ENCODE data around the gene SIVA1. TPM values are rescaled to one million over a fixed set of nuclear protein-coding genes. Genes with fewer than 3 reads are reported as not detected.

Gene SIVA1
- total RNA-seq, 5 donors from 2014 or later (not counting 1 experiment from before 2014, with no cell fraction given): 62.3 to 93.5 (median 79.5) TPM

DNA sequence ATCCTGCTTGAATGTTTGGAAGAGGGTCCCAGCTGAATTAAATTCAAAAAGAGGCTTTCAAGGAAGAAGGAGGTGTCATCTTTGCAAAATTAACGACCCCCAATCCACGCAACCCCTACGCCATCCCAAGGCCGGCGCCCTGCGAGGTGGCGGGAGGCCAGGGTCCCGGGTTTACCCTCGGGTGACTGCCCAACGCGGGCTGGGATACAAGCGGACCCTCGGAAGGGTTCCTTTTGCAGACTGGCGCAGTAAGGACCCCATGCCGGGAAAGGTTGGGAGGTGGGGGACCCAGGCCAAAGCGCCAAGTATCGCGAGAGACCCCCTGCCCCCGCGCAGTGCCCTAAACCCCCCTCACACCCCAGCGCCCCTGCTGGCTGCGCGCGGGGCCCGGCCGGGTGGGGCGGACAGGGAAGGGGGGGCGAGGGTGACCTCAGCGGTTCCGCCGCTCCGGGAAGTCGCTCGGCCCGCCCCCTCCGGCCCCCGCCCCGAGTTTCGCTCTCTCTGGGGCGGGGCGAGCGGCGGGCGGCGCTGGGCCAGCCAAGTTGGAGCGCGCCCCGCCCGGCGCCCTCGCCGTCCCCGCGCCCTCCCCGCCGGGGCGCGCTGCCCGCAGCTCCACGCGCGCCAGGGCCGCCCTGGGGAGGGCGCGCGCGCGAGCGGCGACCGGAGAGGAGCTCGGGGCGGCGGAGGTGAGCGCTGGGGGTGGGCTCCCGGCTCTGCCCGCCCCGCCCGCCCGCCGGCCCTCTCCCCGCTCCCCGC lies 47.2 kb downstream of the SIVA1 start:
- DNase-seq (peak; percentile 43 to 91 (median 69)), ATAC-seq (replicated peaks in 1 of 4) (peak; percentile 72 to 79 (median 77))
- CTCF ChIA-PET: no interaction called here
- Histone ChIP-seq H3K4me3 (ENCODE audit: control insufficient read depth in 1 of 2, extremely low read depth in 1 of 2, low read length in 1 of 2) (peak overlapping the region; percentile 42 to 46), H3K9me3 (no peaks in the 10 kb centered on the region), H3K4me1 (ENCODE audit: control insufficient read depth in 1 of 2, extremely low read depth in 1 of 2, insufficient read depth in 2 of 2, low read length in 2 of 2) (peaks cover 11 to 52% of the 10 kb centered on the region in 2 experiments), H3K27ac (ENCODE audit: low read length) (peak overlapping the region; percentile 91), H3K27me3 (replicated peaks in 1 of 2; ENCODE audit: control insufficient read depth in 2 of 2, extremely low read depth in 1 of 2, insufficient read depth in 2 of 2, low read length in 1 of 2) (no peaks in the 10 kb centered on the region), H3K36me3 (ENCODE audit: control insufficient read depth in 2 of 2, extremely low read depth in 1 of 2, insufficient read depth in 1 of 2, low read length in 1 of 2) (peaks cover 0 to 2% of the 10 kb centered on the region in 2 donors)
- Mint-ChIP-seq H3K27me3 (no peaks in the 10 kb centered on the region), H3K9me3 (no peaks in the 10 kb centered on the region), H3K36me3 (no peaks in the 10 kb centered on the region), H3K4me3 (peak overlapping the region; percentile 60 to 74 (median 72)), H3K4me1 (peaks cover 29 to 40% (median 35%) of the 10 kb centered on the region in 3 donors), H3K27ac (peak overlapping the region; percentile 85 to 88)
- POLR2A ChIA-PET: interaction anchor here in 1 of 2 donors (0.8 kb wide), 1 partner anchor 11 kb away, joined by 5 read pairs; no protein-coding TSS in a partner anchor
- 2% methylated on average over 68 of the region's 83 CpGs for WGBS (ENCODE audit: insufficient coverage)

DNA sequence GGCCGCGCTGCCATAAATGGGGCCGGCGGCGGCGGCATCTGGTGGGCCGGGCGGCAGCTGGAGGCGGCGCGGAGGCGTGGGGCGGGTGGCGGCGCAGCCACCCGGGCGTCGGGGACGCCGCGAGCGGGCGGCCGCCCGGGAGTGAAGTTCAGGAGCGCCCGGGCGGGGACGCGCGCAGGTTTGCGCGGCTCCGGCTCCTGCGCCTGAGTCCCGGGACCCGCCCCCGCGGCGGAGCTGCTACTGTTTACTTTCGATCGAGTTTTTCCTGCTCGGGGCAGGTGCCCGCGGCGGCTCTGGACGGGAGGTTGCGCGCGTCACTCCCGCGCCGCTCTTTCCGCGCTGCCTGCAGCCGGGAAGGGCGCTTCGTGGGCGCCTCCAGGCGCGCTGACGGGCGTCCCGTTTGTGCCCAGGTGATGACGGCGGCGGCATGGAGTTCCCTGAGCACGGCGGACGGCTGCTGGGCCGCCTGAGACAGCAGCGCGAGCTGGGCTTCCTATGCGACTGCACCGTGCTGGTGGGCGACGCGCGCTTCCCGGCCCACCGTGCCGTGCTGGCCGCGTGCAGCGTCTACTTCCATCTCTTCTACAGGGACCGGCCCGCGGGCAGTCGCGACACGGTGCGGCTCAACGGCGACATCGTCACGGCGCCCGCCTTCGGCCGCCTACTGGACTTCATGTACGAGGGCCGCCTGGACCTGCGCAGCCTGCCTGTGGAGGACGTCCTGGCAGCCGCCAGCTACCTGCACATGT lies 48.0 kb downstream of the SIVA1 start, which contains the start of gene ZBTB42:
ZBTB42 (plus strand) TSS at position 331 of the 749 bp plus-strand sequence; CDS start at position 428, 97 bp downstream.
- Histone ChIP-seq H3K4me1 (ENCODE audit: control insufficient read depth in 1 of 2, extremely low read depth in 1 of 2, insufficient read depth in 2 of 2, low read length in 2 of 2) (peaks cover 11 to 49% of the 10 kb centered on the region in 2 experiments), H3K4me3 (ENCODE audit: control insufficient read depth in 1 of 2, extremely low read depth in 1 of 2, low read length in 1 of 2) (peak within 1 kb of the TSS; percentile 67 to 75), H3K27ac (ENCODE audit: low read length) (peak within 1 kb of the TSS; percentile 91), H3K9me3 (no peaks in the 10 kb centered on the region), H3K36me3 (ENCODE audit: control insufficient read depth in 2 of 2, extremely low read depth in 1 of 2, insufficient read depth in 1 of 2, low read length in 1 of 2) (peaks cover 0 to 2% of the 10 kb centered on the region in 2 donors), H3K27me3 (replicated peaks in 1 of 2; ENCODE audit: control insufficient read depth in 2 of 2, extremely low read depth in 1 of 2, insufficient read depth in 2 of 2, low read length in 1 of 2) (no peaks in the 10 kb centered on the region)
- ChIA-PET POLR2A (interaction anchor here in 1 of 2 donors (0.8 kb wide), 1 partner anchor 10 kb away, joined by 5 read pairs; no protein-coding TSS in a partner anchor), CTCF (no interaction called here)
- DNase-seq (peak in 34 of 35 experiments; percentile 32 to 85 (median 54)), ATAC-seq (replicated peaks in 1 of 4) (peak; percentile 62 to 67 (median 65))
- Mint-ChIP-seq H3K4me1 (peaks cover 27 to 40% (median 34%) of the 10 kb centered on the region in 3 donors), H3K36me3 (no peaks in the 10 kb centered on the region), H3K4me3 (peak within 1 kb of the TSS; percentile 85 to 87 (median 87)), H3K27me3 (no peaks in the 10 kb centered on the region), H3K27ac (peak within 1 kb of the TSS; percentile 87 to 88), H3K9me3 (no peaks in the 10 kb centered on the region)
- WGBS (ENCODE audit: insufficient coverage): 1% methylated on average over 105 of the region's 105 CpGs

DNA sequence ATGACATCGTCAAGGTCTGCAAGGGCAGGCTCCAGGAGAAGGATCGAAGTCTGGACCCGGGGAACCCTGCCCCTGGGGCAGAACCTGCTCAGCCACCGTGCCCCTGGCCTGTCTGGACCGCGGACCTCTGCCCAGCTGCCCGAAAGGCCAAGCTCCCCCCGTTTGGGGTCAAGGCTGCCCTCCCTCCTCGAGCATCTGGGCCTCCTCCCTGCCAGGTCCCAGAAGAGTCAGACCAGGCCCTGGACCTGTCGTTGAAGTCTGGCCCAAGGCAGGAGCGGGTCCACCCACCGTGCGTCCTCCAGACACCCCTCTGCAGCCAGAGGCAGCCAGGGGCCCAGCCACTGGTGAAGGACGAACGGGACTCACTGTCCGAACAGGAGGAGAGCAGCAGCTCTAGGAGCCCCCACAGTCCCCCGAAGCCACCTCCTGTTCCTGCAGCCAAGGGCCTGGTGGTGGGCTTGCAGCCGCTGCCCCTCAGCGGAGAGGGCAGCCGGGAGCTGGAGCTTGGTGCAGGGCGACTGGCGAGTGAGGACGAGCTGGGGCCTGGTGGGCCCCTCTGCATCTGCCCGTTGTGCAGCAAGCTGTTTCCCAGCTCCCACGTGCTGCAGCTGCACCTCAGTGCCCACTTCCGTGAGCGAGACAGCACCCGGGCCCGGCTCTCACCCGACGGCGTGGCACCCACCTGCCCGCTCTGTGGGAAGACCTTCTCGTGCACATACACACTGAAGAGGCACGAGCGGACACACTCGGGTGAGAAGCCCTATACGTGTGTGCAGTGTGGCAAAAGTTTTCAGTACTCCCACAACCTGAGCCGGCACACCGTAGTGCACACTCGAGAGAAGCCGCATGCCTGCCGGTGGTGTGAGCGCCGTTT lies 48.8 kb downstream of the SIVA1 start:
- ATAC-seq (replicated peaks in 1 of 4) (no peak), DNase-seq (no peak)
- Mint-ChIP-seq H3K36me3 (no peaks in the 10 kb centered on the region), H3K27me3 (no peaks in the 10 kb centered on the region), H3K9me3 (no peaks in the 10 kb centered on the region), H3K4me3 (peak overlapping the region; percentile 85 to 87 (median 87)), H3K4me1 (peaks cover 27 to 33% (median 30%) of the 10 kb centered on the region in 3 donors), H3K27ac (peak overlapping the region; percentile 87 to 88)
- Histone ChIP-seq H3K4me1 (ENCODE audit: control insufficient read depth in 1 of 2, extremely low read depth in 1 of 2, insufficient read depth in 2 of 2, low read length in 2 of 2) (peaks cover 7 to 42% of the 10 kb centered on the region in 2 experiments), H3K27ac (ENCODE audit: low read length) (peak overlapping the region; percentile 20), H3K9me3 (no peaks in the 10 kb centered on the region), H3K36me3 (ENCODE audit: control insufficient read depth in 2 of 2, extremely low read depth in 1 of 2, insufficient read depth in 1 of 2, low read length in 1 of 2) (peaks cover 0 to 2% of the 10 kb centered on the region in 2 donors), H3K4me3 (ENCODE audit: control insufficient read depth in 1 of 2, extremely low read depth in 1 of 2, low read length in 1 of 2) (peak overlapping the region; percentile 67 to 75), H3K27me3 (replicated peaks in 1 of 2; ENCODE audit: control insufficient read depth in 2 of 2, extremely low read depth in 1 of 2, insufficient read depth in 2 of 2, low read length in 1 of 2) (no peaks in the 10 kb centered on the region)
- CTCF ChIA-PET: no interaction called here
- POLR2A ChIA-PET: no interaction called here
- WGBS (ENCODE audit: insufficient coverage): 83% methylated on average over 43 of the region's 45 CpGs

DNA sequence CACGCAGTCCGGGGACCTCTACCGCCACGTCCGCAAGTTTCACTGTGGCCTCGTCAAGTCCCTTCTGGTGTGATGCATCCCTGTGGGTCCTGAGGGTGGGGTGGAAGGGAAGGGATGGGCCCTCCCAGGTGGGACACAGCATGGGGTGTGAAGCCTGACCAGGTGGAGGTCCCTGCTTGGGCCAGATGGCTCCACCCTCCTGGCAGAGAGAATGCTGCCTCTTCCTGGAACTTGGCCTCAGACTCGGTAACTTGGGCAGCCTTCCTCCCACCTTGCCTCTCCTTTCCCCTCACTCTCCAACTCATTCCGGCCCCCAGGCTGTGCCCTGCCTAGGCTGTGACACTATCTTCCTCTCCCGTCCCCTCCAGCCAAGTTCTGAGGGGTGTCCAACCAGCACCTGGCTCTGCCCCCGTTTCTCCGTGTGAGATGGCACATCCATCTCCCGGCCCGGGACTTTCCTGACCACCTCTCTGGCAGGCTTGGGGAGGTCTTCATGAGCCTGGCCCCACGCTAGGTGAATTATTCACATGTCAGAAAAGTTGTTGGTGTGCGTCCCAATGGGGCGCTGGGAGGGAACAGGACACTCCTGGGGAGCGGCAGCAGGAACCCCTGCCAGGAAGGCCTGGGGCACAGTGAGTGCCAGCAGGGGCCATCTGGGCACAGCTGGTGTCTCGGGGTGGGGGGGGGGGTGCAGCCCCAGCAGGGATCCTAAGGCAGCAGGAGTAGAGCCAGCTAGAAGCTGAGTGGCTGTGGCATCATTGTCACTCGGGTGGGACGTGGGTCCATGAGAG lies 49.6 kb downstream of the SIVA1 start:
- Mint-ChIP-seq H3K27ac (no peak overlapping the region), H3K36me3 (no peaks in the 10 kb centered on the region), H3K4me1 (peaks cover 25 to 33% (median 31%) of the 10 kb centered on the region in 3 donors), H3K27me3 (no peaks in the 10 kb centered on the region), H3K9me3 (no peaks in the 10 kb centered on the region), H3K4me3 (peak overlapping the region; percentile 59 to 87 (median 69))
- Histone ChIP-seq H3K27me3 (replicated peaks in 1 of 2; ENCODE audit: control insufficient read depth in 2 of 2, extremely low read depth in 1 of 2, insufficient read depth in 2 of 2, low read length in 1 of 2) (no peaks in the 10 kb centered on the region), H3K36me3 (ENCODE audit: control insufficient read depth in 2 of 2, extremely low read depth in 1 of 2, insufficient read depth in 1 of 2, low read length in 1 of 2) (peaks cover 0 to 2% of the 10 kb centered on the region in 2 donors), H3K9me3 (no peaks in the 10 kb centered on the region), H3K27ac (ENCODE audit: low read length) (no peak overlapping the region), H3K4me3 (ENCODE audit: control insufficient read depth in 1 of 2, extremely low read depth in 1 of 2, low read length in 1 of 2) (no peak overlapping the region), H3K4me1 (ENCODE audit: control insufficient read depth in 1 of 2, extremely low read depth in 1 of 2, insufficient read depth in 2 of 2, low read length in 2 of 2) (peaks cover 7 to 42% of the 10 kb centered on the region in 2 experiments)
- 92% methylated on average over 18 of the region's 20 CpGs for WGBS (ENCODE audit: insufficient coverage)
- CTCF ChIA-PET: no interaction called here
- DNase-seq: no peak
- POLR2A ChIA-PET: no interaction called here
- ATAC-seq (replicated peaks in 1 of 4): no peak

DNA sequence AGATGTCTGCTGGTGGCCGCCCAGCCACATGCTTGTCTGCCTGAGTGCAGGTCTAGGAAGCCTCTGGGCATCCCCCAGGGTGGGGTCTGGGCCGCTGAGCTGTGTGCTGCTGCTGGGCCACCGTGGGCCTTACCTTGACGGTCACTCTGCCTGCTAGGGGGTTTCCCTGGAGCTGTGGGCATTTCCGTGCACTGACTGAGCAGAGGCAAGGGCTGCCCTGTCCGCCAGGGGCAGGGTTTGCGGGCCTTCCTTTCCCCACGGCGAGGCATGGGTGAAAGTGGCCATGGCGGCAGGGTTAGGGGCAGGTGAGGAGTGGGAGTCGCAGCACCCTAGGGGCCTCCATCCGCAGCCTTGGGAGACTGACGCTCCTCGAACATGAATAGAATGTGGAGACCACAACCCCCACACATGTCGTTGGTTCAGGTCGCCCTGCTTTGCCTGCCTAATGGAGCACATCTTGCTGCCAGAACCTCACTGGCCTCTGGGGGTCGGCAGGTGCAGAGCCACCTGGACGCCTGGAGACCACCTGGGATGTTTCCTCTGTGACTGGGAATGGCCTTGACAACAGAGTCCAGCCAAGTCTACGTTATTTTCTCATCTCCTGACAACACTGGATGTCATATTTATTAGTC lies 50.4 kb downstream of the SIVA1 start:
- Mint-ChIP-seq H3K9me3 (no peaks in the 10 kb centered on the region), H3K36me3 (no peaks in the 10 kb centered on the region), H3K27me3 (no peaks in the 10 kb centered on the region), H3K4me1 (peaks cover 25 to 33% (median 29%) of the 10 kb centered on the region in 3 donors), H3K27ac (no peak overlapping the region), H3K4me3 (peak overlapping the region in 1 of 3 donors; percentile 2)
- no peaks in the 10 kb centered on the region for H3K27me3 ChIP-seq (replicated peaks in 1 of 2; ENCODE audit: control insufficient read depth in 2 of 2, extremely low read depth in 1 of 2, insufficient read depth in 2 of 2, low read length in 1 of 2)
- ATAC-seq (replicated peaks in 1 of 4) (no peak), DNase-seq (no peak)
- CTCF ChIA-PET: no interaction called here
- peaks cover 0 to 2% of the 10 kb centered on the region in 2 donors for H3K36me3 ChIP-seq (ENCODE audit: control insufficient read depth in 2 of 2, extremely low read depth in 1 of 2, insufficient read depth in 1 of 2, low read length in 1 of 2)
- no peak overlapping the region for H3K4me3 ChIP-seq (ENCODE audit: control insufficient read depth in 1 of 2, extremely low read depth in 1 of 2, low read length in 1 of 2)
- H3K27ac ChIP-seq (ENCODE audit: low read length): no peak overlapping the region
- H3K9me3 ChIP-seq: no peaks in the 10 kb centered on the region
- H3K4me1 ChIP-seq (ENCODE audit: control insufficient read depth in 1 of 2, extremely low read depth in 1 of 2, insufficient read depth in 2 of 2, low read length in 2 of 2): peaks cover 7 to 42% of the 10 kb centered on the region in 2 experiments
- 95% methylated on average over 14 of the region's 19 CpGs for WGBS (ENCODE audit: insufficient coverage)
- POLR2A ChIA-PET: no interaction called here
